Nucleus accumbens (tissue), 56 donors: Measurements from ENCODE around the gene P3H1.
"Not testable (repeated sequence)": the region's sequence is repeated elsewhere in the genome, so short reads cannot be mapped to it uniquely, and the experiment has no call there.

Experiments used
- DNase-seq, 56 donors: peaks; one replicate each; lab custom pipeline; 2025; lab: John Stamatoyannopoulos, UW

The P3H1 gene

GRCh38 chr1:42766741-42767509 lies at the start of gene P3H1, which contains the start of gene C1orf50:
TSS of gene P3H1 (minus strand) at chr1:42767028. CDS start at chr1:42766971, 57 bp downstream.
TSS of gene C1orf50 (plus strand) at chr1:42767249. CDS start at chr1:42767312, 63 bp downstream.
- peak; percentile 92 to 100 (median 100) for DNase-seq

- peak in 3 of 56 donors; percentile 3 to 15 (median 7) for DNase-seq
These were observed 49.2 kb upstream of the P3H1 start for GRCh38 chr1:42815941-42816584.

- DNase-seq, result not testable (repeated sequence)
These were observed 48.0 kb upstream of the P3H1 start for GRCh38 chr1:42814815-42815214.

- no peak for DNase-seq
These were observed 40.3 kb upstream of the P3H1 start for GRCh38 chr1:42807056-42807668.

GRCh38 chr1:42806593-42806992 lies 39.8 kb upstream of the P3H1 start:
- DNase-seq, result no peak

GRCh38 chr1:42806171-42806570 lies 39.3 kb upstream of the P3H1 start:
- DNase-seq, result no peak

GRCh38 chr1:42801832-42802473 lies 35.1 kb upstream of the P3H1 start:
- no peak for DNase-seq

GRCh38 chr1:42797979-42798378 lies 31.2 kb upstream of the P3H1 start:
- DNase-seq, result no peak

- DNase-seq, result no peak
These were observed 30.6 kb upstream of the P3H1 start for GRCh38 chr1:42797414-42797813.

GRCh38 chr1:42793824-42794223 lies 27.0 kb upstream of the P3H1 start:
- no peak for DNase-seq

GRCh38 chr1:42788021-42788420 lies 21.2 kb upstream of the P3H1 start:
- no peak for DNase-seq

- no peak for DNase-seq
These were observed 19.3 kb upstream of the P3H1 start for GRCh38 chr1:42786097-42786496.

GRCh38 chr1:42784946-42785693 lies 18.3 kb upstream of the P3H1 start, which contains the start of gene TMEM269:
TSS of gene TMEM269 (plus strand) at chr1:42784991. CDS start at chr1:42789894, 4,903 bp downstream.
- peak in 10 of 56 donors; percentile 4 to 39 (median 12) for DNase-seq

GRCh38 chr1:42784547-42784945 lies 17.7 kb upstream of the P3H1 start:
- DNase-seq, result no peak

- no peak for DNase-seq
These were observed 16.3 kb upstream of the P3H1 start for GRCh38 chr1:42783092-42783491.

GRCh38 chr1:42780176-42780575 lies 13.3 kb upstream of the P3H1 start:
- DNase-seq, result no peak

- no peak for DNase-seq
These were observed 12.9 kb upstream of the P3H1 start for GRCh38 chr1:42779725-42780124.

GRCh38 chr1:42777852-42778251 lies 11.0 kb upstream of the P3H1 start:
- peak in 7 of 56 donors; percentile 4 to 44 (median 12) for DNase-seq

- no peak for DNase-seq
These were observed 9.7 kb upstream of the P3H1 start for GRCh38 chr1:42776502-42776901.

- DNase-seq, result peak in 5 of 56 donors; percentile 3 to 18 (median 11)
These were observed 8.2 kb upstream of the P3H1 start for GRCh38 chr1:42774928-42775526.
